ENCODE measurements around the gene PKN1.
"Not testable (repeated sequence)": the region's sequence is repeated elsewhere in the genome, so short reads cannot be mapped to it uniquely, and the experiment has no call there.

GRCh38 chr19:14504575-14504974 is 71.5 kb downstream of the PKN1 start:
- TF ChIP-seq CTCF (conservative IDR thresholded peaks at IDR 0.05); EZH2 (IDR thresholded peaks at IDR 0.05; ENCODE audit: low read depth): not testable (repeated sequence)

All from PC-9 (cell line).